Fibroblast of skin of right quadriceps (primary cell): ENCODE data around the gene CCT6B.

Experiments used
- DNase-seq: peaks from one replicate; pipeline ENCODE4 v3.0.0-alpha.2; 2013

Gene CCT6B

GRCh38 chr17:34883106-34884000 is 77.9 kb downstream of the CCT6B start:
- no peak for DNase-seq

DNA sequence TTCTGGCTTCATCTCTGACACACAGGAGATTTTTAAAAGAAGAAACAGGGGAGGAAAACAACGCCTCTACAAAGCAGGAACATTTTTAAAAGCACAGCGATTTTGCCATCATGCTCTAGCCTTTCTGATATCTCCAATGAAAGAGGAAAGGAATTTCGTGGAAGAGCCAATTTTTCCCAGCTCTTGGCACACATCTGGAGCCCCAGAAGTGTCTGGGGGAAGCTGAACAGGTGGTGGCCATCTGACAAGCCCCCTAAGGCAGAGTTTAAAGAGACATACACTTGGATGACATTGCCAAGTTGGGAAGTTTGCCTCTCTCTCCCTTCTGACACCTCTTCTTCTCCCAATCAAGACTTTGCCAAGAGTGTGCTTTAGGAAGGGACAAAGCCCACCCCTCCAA is 82.1 kb downstream of the CCT6B start:
- no peak for DNase-seq
